HEK293T (cell line): ENCODE measurements around the gene DNAAF2.

ENCODE experiments used
- BHLHE40 ChIP-seq: fragments of 450-650 bp; IDR thresholded peaks from 2 replicates; pipeline ENCODE4 v1.6.1; 2016; ENCODE audit warnings: mild to moderate bottlenecking, moderate library complexity, borderline replicate concordance
- CTBP1 ChIP-seq: fragments of 450-650 bp; IDR thresholded peaks from 2 replicates; pipeline ENCODE4 v1.6.1; 2016; ENCODE audit warnings: borderline replicate concordance
- ELF4 ChIP-seq: fragments of 450-650 bp; IDR thresholded peaks from 2 replicates; pipeline ENCODE4 v1.6.1; 2017; ENCODE audit warnings: antibody characterized with exemption
- FOXA1 ChIP-seq: fragments of 450-650 bp; IDR thresholded peaks from 2 replicates; pipeline ENCODE4 v1.6.1; 2016; ENCODE audit warnings: mild to moderate bottlenecking
- FOXK2 ChIP-seq: fragments of 450-650 bp; IDR thresholded peaks from 2 replicates; pipeline ENCODE4 v1.6.1; 2016; ENCODE audit warnings: mild to moderate bottlenecking
- L3MBTL2 ChIP-seq: fragments of 450-650 bp; conservative IDR thresholded peaks from 2 replicates; pipeline ENCODE4 v1.6.1; 2016; ENCODE audit warnings: mild to moderate bottlenecking
- SP1 ChIP-seq: fragments of 450-650 bp; IDR thresholded peaks from 2 replicates; pipeline ENCODE4 v1.6.1; 2017
- SUZ12 ChIP-seq: fragments of 450-650 bp; IDR thresholded peaks from 2 replicates; pipeline ENCODE4 v1.6.1; 2016; ENCODE audit warnings: mild to moderate bottlenecking
- TARDBP ChIP-seq: fragments of 450-650 bp; IDR thresholded peaks from 2 replicates; pipeline ENCODE4 v1.6.1; 2016

DNA sequence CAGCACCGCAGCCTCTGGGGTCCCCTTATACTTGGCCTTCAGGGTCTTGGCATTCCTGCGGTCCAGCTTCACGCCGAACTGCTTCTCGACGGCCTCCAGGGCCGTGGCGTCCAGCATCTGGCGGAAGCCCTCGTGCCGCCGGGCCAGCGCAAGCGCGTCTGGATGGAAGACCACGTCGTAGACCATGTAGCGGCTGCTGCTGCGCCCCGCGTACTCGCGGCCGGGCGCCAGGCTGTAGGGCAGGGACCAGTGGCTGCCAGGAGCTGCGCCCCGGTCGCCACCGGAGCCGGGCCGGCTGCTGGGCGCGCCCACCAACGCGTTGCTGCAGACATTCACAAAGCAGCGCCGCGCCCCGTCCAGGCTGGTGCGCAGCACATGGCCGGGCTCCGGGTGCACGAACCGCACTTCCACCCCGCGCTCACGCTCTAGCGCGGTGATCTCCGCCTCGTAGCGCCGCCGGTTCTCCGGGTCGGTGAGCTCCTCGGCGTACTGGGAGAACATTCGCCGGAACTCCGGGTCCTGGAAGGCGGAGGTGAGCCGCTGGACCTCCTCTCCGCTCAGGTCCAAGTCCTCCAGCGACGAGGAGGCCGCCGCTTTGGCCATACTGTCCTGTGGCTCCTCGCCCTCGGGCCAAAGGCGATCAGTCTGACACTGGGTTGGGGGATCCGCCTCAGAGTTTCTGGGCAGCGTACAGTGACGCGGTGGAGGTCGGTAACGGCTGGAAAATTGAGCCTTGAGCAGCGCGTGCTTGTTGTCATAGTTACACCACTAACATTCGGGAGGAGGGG, at the start of gene DNAAF2:
- TF ChIP-seq TARDBP (no peak), L3MBTL2 (peak; percentile 64), BHLHE40 (no peak), SP1 (no peak), CTBP1 (no peak), SUZ12 (no peak), FOXK2 (no peak), ELF4 (no peak), FOXA1 (no peak)
